SK-N-MC (cell line): Measurements from ENCODE around the gene AP3B2.
"Not testable (repeated sequence)": the region's sequence is repeated elsewhere in the genome, so short reads cannot be mapped to it uniquely, and the experiment has no call there.

Source experiments
- DNase-seq: peaks from one replicate; pipeline ENCODE4 v3.0.0-alpha.2; 2011; ENCODE audit warnings: low read depth, low spot score
- H3K27ac ChIP-seq: fragments of 200-600 bp; sonication (generic); 2 replicates; pipeline ENCODE4 v1.5.1; 2016; ENCODE audit warnings: mixed run types
- H3K36me3 ChIP-seq: fragments of 200-600 bp; sonication (generic); 2 replicates; pipeline ENCODE4 v1.6.1; 2017; ENCODE audit warnings: antibody characterized with exemption, low read length, mixed read lengths; ENCODE audit not compliant: insufficient read depth
- H3K4me3 ChIP-seq: fragments of 200-600 bp; sonication (generic); 2 replicates; pipeline ENCODE4 v1.5.1; 2016
- H3K9ac ChIP-seq: fragments of 200-600 bp; sonication (generic); 2 replicates; pipeline ENCODE4 v1.8.0; 2017; ENCODE audit warnings: mixed run types, mixed read lengths; ENCODE audit not compliant: insufficient read length
- H3K9me3 ChIP-seq: fragments of 200-600 bp; sonication (generic); 2 replicates; pipeline ENCODE4 v1.6.1; 2017; ENCODE audit warnings: low read depth, mild to moderate bottlenecking, antibody characterized with exemption, low read length, moderate library complexity, mixed read lengths
- EZH2 ChIP-seq: fragments of 200-600 bp; sonication (generic); IDR thresholded peaks from one replicate; pipeline ENCODE4 v1.6.1; 2017; ENCODE audit warnings: antibody characterized with exemption
- FOXP2 ChIP-seq: optimal IDR thresholded peaks from 2 replicates; pipeline ENCODE3; 2011; ENCODE audit warnings: mild to moderate bottlenecking, moderate library complexity; ENCODE audit not compliant: insufficient read depth; ENCODE audit errors: extremely low read length, control extremely low read depth
- POLR2AphosphoS5 ChIP-seq: IDR thresholded peaks from 2 replicates; pipeline ENCODE4 v1.6.1; 2012; ENCODE audit warnings: mild to moderate bottlenecking, low read depth, low read length, borderline replicate concordance

The AP3B2 gene

GRCh38 chr15:82648257-82649103, 61.2 kb downstream of the AP3B2 start:
- Histone ChIP-seq H3K9me3 (no peaks in the 10 kb centered on the region), H3K36me3 (no peaks in the 10 kb centered on the region), H3K4me3 (peak overlapping the region; percentile 84), H3K27ac (no peak overlapping the region), H3K9ac (no peak overlapping the region)
- TF ChIP-seq EZH2 (no peak), POLR2AphosphoS5 (no peak), FOXP2 (no peak)
- no peak for DNase-seq

DNA sequence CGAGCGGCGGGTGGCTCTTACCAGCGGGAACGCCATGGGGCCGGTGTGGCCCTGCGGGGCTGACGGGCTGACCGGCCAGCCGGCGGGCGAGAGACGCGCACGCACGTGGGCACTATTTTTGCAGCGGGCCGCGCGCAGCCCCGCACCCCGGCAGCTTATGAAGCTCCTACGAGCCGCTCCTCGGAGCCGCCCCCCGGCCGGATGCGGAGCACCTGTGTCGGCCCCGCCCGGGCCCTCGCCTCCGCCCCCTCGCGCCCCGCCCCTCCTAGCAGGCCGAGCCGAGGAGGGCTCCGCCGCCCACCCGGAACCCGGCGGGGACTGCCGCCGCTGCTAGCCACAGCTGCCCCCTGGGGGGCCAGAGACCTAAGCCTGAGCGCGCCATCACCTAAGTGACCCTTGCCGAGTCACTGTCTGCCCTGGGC, 61.8 kb downstream of the AP3B2 start:
- Histone ChIP-seq H3K9ac (peak overlapping the region; percentile 76), H3K36me3 (no peaks in the 10 kb centered on the region), H3K4me3 (peak overlapping the region; percentile 84), H3K9me3 (no peaks in the 10 kb centered on the region), H3K27ac (no peak overlapping the region)
- no peak for DNase-seq
- TF ChIP-seq FOXP2 (no peak), EZH2 (no peak)

DNA sequence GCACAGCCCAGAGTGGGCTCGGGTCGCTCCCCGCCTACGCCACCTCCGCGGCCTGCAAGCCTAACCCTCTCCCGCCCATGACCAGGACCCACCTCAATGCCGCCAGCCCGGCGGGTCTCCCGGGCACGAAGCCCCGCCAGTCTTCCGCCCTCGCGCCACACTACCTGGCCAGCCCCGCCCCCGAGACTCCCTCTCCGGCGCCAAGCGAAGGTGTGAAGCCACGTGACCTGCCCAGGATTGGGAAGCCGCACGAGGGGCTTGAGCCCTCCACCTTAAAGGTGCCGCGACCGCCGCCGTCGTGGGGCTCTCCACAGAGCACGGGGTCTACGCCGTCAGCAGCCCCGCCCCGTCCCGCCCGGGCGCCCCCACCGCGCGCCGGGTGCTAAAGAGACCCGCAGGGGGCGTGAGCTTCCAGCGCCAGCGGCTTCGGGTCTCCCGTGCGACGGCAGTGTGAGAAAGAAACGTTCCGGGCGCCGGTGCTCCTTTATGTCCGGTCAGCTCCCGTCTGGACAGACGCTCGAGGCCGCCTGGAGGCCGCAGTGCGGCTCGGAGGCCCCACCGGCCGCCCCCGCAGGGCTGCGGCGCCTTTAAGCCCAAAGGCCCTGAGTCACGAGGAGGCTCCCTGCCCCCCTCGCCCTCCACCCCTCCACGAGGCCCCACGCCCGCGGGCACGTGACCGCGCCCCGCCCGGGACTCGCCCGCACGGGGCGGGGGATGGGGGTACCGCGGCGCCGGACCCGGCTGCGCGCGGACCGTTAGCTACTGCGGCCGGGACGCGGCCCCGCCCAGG, 62.4 kb downstream of the AP3B2 start, which contains the start of gene CPEB1:
TSS of gene CPEB1 (minus strand) at position 319 of the 790 bp plus-strand sequence. CDS start 18,904 bp downstream, outside the sequence.
- H3K27ac ChIP-seq = no peak within 1 kb of the TSS
- peak within 1 kb of the TSS; percentile 84 for H3K4me3 ChIP-seq
- DNase-seq = no peak
- no peak for TF ChIP-seq FOXP2
- TF ChIP-seq EZH2 = no peak
- no peaks in the 10 kb centered on the region for H3K9me3 ChIP-seq
- peak within 1 kb of the TSS; percentile 76 for H3K9ac ChIP-seq
- H3K36me3 ChIP-seq = no peaks in the 10 kb centered on the region

GRCh38 chr15:82646250-82647044, 63.2 kb downstream of the AP3B2 start:
- peak overlapping the region; percentile 84 for H3K4me3 ChIP-seq
- no peak overlapping the region for H3K9ac ChIP-seq
- TF ChIP-seq EZH2 = no peak
- TF ChIP-seq POLR2AphosphoS5 = no peak
- no peak overlapping the region for H3K27ac ChIP-seq
- no peak for DNase-seq
- no peaks in the 10 kb centered on the region for H3K9me3 ChIP-seq
- no peaks in the 10 kb centered on the region for H3K36me3 ChIP-seq

GRCh38 chr15:82644967-82645852, 64.5 kb downstream of the AP3B2 start:
- not testable (repeated sequence) for H3K27ac ChIP-seq, H3K9ac ChIP-seq, H3K4me3 ChIP-seq, H3K9me3 ChIP-seq, DNase-seq, H3K36me3 ChIP-seq

- H3K9me3 ChIP-seq = no peaks in the 10 kb centered on the region
- H3K4me3 ChIP-seq = no peak overlapping the region
- H3K36me3 ChIP-seq = no peaks in the 10 kb centered on the region
- no peak for DNase-seq
- TF ChIP-seq POLR2AphosphoS5 = no peak
- no peak for TF ChIP-seq EZH2
- TF ChIP-seq FOXP2 = no peak
- H3K9ac ChIP-seq = no peak overlapping the region
- no peak overlapping the region; the same call in 1 of the 2 replicates for H3K27ac ChIP-seq
These were observed 65.7 kb downstream of the AP3B2 start for GRCh38 chr15:82643992-82644391.

DNA sequence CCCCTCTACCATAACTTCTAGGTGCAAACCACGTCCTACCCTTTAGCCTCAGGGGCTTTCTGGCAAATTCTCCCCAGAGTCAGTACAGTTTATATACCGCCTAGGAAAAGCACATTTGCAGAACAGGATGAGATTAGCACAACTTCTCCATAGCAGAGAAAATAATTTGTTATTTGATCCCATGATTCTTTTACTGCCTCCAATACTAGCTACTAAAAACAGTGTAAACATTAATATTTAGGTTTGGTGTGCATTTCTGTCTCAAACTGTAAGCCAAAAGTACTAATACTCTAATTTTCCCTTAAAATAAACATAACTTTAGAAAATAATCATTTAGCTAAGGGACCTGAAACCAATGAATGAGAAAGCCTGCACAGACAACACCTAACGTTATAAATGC, 67.0 kb downstream of the AP3B2 start:
- H3K9me3 ChIP-seq = no peaks in the 10 kb centered on the region
- DNase-seq = no peak
- H3K36me3 ChIP-seq = no peaks in the 10 kb centered on the region
- no peak overlapping the region; the same call in 1 of the 2 replicates for H3K4me3 ChIP-seq
- H3K27ac ChIP-seq = no peak overlapping the region
- no peak overlapping the region for H3K9ac ChIP-seq
- no peak for TF ChIP-seq FOXP2
- no peak for TF ChIP-seq POLR2AphosphoS5
- no peak for TF ChIP-seq EZH2

- Histone ChIP-seq H3K27ac (no peak overlapping the region), H3K9me3 (no peaks in the 10 kb centered on the region), H3K9ac (no peak overlapping the region), H3K4me3 (no peak overlapping the region), H3K36me3 (no peaks in the 10 kb centered on the region)
- no peak for TF ChIP-seq EZH2
- no peak for TF ChIP-seq FOXP2
- TF ChIP-seq POLR2AphosphoS5 = no peak
- no peak for DNase-seq
These were observed 68.4 kb downstream of the AP3B2 start for GRCh38 chr15:82641129-82641798.
